Ishikawa (cell line): ENCODE data around the gene ILKAP.

Source experiments
- TAF1 ChIP-seq: IDR thresholded peaks from 2 replicates; pipeline ENCODE4 v1.6.1; 2012; ENCODE audit warnings: low read depth, mild to moderate bottlenecking
- ZBTB7A ChIP-seq: IDR thresholded peaks from 2 replicates; pipeline ENCODE4 v1.6.1; 2012; ENCODE audit warnings: low read depth
- TF ChIP-seq, protein P1 (sequence below): IDR thresholded peaks from 2 replicates; pipeline ENCODE4 v1.6.1; 2012
- TF ChIP-seq, protein P2 (sequence below): IDR thresholded peaks from 2 replicates; pipeline ENCODE4 v1.6.1; 2012; ENCODE audit warnings: low read depth, mild to moderate bottlenecking

DNA sequence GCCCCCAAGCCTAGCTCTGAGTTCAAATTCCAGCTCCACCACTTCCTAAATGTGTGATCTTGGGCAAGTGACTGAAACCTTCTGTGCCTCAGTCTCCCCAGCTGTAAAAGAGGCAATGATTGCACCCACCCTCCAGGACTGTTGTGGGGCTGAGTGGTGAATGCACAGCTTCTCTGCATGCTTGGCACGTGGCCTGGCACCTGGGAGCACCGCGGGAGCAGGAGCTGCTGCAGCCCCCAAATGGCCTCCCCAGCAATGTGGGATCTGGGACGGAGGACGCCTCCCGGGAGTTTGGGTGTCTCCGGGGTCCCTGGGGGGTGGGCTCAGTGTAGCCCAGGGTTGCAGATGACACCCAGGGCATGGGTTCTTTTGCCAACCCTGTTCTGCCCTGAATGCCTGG is 63.5 kb downstream of the ILKAP start:
- TF ChIP-seq ZBTB7A (no peak), TAF1 (no peak)
- TF ChIP-seq, protein P1, sequence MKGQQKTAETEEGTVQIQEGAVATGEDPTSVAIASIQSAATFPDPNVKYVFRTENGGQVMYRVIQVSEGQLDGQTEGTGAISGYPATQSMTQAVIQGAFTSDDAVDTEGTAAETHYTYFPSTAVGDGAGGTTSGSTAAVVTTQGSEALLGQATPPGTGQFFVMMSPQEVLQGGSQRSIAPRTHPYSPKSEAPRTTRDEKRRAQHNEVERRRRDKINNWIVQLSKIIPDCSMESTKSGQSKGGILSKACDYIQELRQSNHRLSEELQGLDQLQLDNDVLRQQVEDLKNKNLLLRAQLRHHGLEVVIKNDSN, result no peak
- TF ChIP-seq, protein P2, sequence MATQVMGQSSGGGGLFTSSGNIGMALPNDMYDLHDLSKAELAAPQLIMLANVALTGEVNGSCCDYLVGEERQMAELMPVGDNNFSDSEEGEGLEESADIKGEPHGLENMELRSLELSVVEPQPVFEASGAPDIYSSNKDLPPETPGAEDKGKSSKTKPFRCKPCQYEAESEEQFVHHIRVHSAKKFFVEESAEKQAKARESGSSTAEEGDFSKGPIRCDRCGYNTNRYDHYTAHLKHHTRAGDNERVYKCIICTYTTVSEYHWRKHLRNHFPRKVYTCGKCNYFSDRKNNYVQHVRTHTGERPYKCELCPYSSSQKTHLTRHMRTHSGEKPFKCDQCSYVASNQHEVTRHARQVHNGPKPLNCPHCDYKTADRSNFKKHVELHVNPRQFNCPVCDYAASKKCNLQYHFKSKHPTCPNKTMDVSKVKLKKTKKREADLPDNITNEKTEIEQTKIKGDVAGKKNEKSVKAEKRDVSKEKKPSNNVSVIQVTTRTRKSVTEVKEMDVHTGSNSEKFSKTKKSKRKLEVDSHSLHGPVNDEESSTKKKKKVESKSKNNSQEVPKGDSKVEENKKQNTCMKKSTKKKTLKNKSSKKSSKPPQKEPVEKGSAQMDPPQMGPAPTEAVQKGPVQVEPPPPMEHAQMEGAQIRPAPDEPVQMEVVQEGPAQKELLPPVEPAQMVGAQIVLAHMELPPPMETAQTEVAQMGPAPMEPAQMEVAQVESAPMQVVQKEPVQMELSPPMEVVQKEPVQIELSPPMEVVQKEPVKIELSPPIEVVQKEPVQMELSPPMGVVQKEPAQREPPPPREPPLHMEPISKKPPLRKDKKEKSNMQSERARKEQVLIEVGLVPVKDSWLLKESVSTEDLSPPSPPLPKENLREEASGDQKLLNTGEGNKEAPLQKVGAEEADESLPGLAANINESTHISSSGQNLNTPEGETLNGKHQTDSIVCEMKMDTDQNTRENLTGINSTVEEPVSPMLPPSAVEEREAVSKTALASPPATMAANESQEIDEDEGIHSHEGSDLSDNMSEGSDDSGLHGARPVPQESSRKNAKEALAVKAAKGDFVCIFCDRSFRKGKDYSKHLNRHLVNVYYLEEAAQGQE, result no peak
